ENCODE measurements around the gene TRIM26. TPM values are rescaled to one million over a fixed set of nuclear protein-coding genes. Genes with fewer than 3 reads are reported as not detected.

The TRIM26 gene
- total and polyA plus RNA-seq, 11 donors, result 15.1 to 37.4 (median 24.5) TPM

- Histone ChIP-seq H3K4me3 (no peak overlapping the region), H3K27me3 (peaks cover 0 to 10% (median 0%) of the 10 kb centered on the region in 9 donors), H3K9me3 (no peaks in the 10 kb centered on the region), H3K27ac (no peak overlapping the region), H3K36me3 (no peaks in the 10 kb centered on the region), H3K4me1 (peaks cover 0 to 28% (median 2%) of the 10 kb centered on the region in 12 donors)
- no peak for ATAC-seq
- intact Hi-C loops (cut with DNase I), result no loop called here
- no peak for TF ChIP-seq CTCF (IDR thresholded peaks at IDR 0.05)
- no peak for DNase-seq
Observed at GRCh38 chr6:30157581-30157980, 55.6 kb downstream of the TRIM26 start.

- 81 to 87% (median 85%) methylated on average over 9 of the region's 9 CpGs for WGBS, 4 donors
- no peak overlapping the region for H3K4me3 ChIP-seq
- H3K9me3 ChIP-seq, result no peaks in the 10 kb centered on the region
- peak overlapping the region in 1 of 12 donors; percentile 7 for H3K27ac ChIP-seq
- no peaks in the 10 kb centered on the region for H3K36me3 ChIP-seq
- DNase-seq, result no peak
- intact Hi-C loops (cut with DNase I), result no loop called here
- no peak for ATAC-seq
- TF ChIP-seq CTCF (IDR thresholded peaks at IDR 0.05) (no peak), POLR2A (IDR thresholded peaks at IDR 0.05) (no peak)
- H3K27me3 ChIP-seq, result peaks cover 0 to 10% (median 0%) of the 10 kb centered on the region in 9 donors
- peaks cover 0 to 28% (median 2%) of the 10 kb centered on the region in 12 donors for H3K4me1 ChIP-seq
Observed at GRCh38 chr6:30156774-30157173, 56.4 kb downstream of the TRIM26 start.

- ATAC-seq, result peak; percentile 33 to 93 (median 86)
- peaks cover 0 to 10% (median 0%) of the 10 kb centered on the region in 9 donors for H3K27me3 ChIP-seq
- peak overlapping the region in 1 of 12 donors; percentile 7 for H3K27ac ChIP-seq
- intact Hi-C loops (cut with DNase I), result no loop called here
- no peaks in the 10 kb centered on the region for H3K9me3 ChIP-seq
- no peaks in the 10 kb centered on the region for H3K36me3 ChIP-seq
- 14 to 39% (median 23%) methylated on average over 4 of the region's 4 CpGs for WGBS, 4 donors
- no peak overlapping the region for H3K4me3 ChIP-seq
- peaks cover 0 to 28% (median 2%) of the 10 kb centered on the region in 12 donors for H3K4me1 ChIP-seq
- TF ChIP-seq CTCF (IDR thresholded peaks at IDR 0.05) (no peak), POLR2A (IDR thresholded peaks at IDR 0.05) (no peak)
- peak in 4 of 5 donors; percentile 42 to 58 (median 49) for DNase-seq
Observed at GRCh38 chr6:30156262-30156599, 57.0 kb downstream of the TRIM26 start.

GRCh38 chr6:30155520-30156261, 57.5 kb downstream of the TRIM26 start:
- 92 to 99% (median 92%) methylated on average over 2 of the region's 2 CpGs for WGBS, 4 donors
- peak in 1 of 4 donors; percentile 10 for ATAC-seq
- Histone ChIP-seq H3K9me3 (no peaks in the 10 kb centered on the region), H3K36me3 (no peaks in the 10 kb centered on the region), H3K4me1 (peaks cover 0 to 28% (median 2%) of the 10 kb centered on the region in 12 donors), H3K27me3 (peaks cover 0 to 10% (median 0%) of the 10 kb centered on the region in 9 donors), H3K27ac (peak overlapping the region in 1 of 12 donors; percentile 49), H3K4me3 (no peak overlapping the region)
- intact Hi-C loops (cut with DNase I), result no loop called here
- no peak for TF ChIP-seq CTCF (IDR thresholded peaks at IDR 0.05)
- no peak for TF ChIP-seq POLR2A (IDR thresholded peaks at IDR 0.05)
- DNase-seq, result no peak
